Left kidney (tissue), 2 donors: ENCODE measurements around the gene BBIP1. TPM values are rescaled to one million over a fixed set of nuclear protein-coding genes. Genes with fewer than 3 reads are reported as not detected.

Experiments used
- DNase-seq: peaks from one replicate; pipeline ENCODE4 v3.0.0-alpha.2; 2013
- polyA plus RNA-seq: library from polyadenylated mRNA; unstranded; fragments of 120-200 nt; gene quantifications from one replicate; pipeline ENCODE4 v1.2.1, GENCODE V29; 2013; ENCODE audit not compliant: insufficient read length

BBIP1 gene
- polyA plus RNA-seq, 1 donor: 69.0 TPM

DNA sequence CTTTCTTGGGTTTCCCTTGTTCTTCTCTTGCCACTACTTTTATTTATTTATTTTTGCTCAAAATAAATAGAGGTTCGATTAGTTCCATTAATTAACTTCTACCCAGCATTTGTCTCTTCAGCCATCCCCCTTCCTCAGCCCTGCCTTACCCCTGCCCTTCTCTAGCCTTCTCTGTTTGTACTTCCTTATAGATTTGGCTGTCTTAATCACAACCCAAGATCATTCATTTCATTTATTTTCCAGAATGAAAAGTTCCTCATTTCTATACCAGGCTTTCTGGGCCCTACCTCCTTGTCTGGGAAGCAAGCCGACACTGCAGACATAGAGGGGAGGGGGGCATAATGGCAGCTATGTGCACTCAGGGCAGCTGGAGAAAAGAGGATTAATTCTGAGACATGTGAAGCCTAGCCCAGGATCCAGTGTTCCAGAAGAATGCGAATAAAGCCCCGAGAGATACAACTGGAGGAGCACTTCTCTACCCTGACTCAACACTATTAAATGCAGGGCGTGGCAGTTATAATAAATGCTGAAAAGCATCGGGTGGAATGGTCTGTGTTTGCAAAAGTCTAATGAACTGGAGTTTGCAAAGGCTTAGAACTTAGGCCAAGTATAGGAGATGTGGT is 53.7 kb downstream of the BBIP1 start:
- DNase-seq: no peak

DNA sequence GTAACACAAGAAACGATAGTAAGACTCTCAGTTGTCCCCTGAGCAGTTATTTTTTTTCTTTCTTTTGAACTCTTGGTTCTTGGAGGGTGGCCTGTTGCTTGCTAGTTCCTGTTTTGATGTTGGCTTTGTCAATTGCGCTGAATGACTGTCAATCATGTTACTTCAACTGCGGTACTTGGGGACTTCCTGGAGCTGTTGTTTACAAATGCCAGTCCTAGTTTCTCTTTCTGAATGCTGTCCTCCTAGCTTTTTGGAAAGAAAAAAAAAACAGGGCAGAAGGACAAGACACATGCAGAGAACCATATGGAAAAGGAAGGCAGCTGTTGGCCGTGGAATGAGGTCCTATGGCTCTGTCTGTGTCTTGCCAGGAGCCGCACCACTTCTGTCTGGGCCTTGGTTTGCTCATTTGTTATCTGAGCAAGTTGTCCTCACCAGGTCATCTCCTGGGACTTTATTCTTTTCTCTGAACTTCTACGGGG is 54.3 kb downstream of the BBIP1 start:
- DNase-seq: no peak

DNA sequence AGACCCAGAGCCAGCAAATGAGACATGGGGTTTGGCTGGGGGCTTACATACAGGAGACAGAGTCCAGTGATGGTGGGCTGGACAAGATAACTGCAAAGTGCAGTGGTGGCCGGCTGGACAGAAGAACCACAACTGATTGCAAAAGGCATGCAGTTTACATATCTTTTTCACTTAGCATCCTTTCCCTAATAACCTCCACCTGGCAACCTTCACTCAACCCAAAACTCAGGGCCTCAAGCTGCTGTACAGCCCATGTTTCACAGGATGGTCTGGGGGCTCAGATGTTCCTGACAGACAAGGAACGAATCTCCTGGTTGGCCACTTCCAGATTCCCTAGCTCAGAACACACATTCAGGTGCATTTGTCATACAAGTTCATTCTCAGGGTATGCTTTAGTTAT is 55.0 kb downstream of the BBIP1 start:
- no peak for DNase-seq

DNA sequence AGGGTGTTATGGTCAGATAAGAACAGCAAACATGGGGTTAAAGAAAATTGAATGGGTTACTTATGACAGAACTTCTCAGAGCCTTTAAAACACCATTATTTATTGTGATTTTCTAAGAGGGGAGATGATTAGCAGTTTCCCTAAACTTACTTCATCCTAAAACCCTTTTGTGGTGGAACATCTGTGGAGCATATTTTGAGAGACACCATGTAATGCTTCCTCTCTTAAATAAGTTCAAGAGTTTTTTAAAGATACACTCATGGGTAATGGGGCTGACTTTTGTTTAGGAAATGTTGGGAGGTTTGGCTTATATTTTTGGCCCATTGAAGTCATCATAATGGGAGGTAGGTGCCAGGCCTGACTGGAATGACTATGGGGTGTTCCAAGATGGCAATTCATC is 55.6 kb downstream of the BBIP1 start:
- no peak for DNase-seq

DNA sequence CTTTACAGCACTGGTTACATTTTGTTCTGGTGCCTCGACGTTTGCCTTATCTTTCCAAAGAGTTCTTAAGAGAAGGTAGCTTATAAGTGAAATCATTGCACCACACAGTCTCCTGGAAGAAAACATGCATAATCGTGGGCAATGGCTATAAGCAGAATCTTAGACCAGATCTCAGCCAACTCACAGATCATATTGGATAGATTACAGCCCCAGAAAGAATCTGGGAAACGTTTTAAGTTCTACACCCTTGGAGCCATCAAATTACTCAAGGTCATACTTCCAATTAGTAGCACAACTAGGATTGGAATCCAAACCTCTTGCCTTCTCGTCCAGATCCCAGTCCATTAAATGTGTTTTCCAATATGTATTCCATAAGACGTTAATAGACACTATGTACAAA is 56.0 kb downstream of the BBIP1 start:
- DNase-seq: no peak

DNA sequence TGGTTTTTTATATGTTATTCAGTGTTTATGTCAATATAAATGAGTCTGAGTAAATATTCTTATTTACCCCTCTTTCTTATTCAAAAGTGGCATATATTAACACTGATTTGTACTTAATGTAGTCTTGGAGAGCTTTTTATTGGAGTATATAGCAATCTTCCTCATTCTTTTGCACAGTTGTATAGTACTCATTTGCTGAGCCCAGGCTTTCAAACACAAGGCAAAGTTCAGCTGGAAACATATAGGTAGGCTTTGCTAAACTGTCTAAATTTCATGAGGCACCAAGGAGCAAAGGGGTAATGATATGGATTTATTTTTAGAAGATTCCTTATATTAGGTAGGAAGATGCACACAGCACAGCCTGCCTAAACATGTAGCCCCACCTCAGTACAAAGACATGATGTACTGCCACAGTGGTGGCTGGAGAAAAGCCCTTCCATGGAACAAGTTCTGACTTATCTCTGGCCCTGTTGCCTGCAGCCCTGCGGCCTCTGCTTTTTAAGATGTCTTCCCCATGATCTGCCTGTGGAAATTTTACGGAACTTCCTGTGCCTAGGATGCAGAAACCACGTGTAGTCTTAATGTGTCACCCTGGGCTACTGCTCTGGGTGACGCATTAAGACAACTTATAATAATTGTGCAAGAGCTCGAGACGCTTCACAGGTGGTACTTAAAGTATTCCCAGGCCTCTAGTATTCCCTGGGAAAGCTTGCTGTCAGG is 56.9 kb downstream of the BBIP1 start:
- DNase-seq: no peak

DNA sequence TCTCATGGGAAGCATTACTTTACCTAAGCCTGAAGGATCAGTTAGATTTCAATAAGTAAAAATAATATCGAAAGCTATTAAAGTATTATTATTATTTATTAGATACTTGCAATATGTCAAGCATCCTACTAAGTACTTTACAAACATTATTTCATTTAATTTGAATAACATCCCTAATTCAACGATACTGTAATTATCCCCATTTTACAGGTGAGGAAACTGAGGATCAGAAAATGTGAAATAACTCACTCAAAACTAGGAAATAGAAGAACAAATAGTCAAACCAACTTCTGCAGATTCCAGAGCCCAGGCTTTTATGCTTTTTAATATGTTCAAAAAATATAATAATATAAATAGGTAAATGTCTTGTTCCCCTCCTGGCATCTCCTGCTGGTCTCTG is 57.5 kb downstream of the BBIP1 start:
- no peak for DNase-seq

DNA sequence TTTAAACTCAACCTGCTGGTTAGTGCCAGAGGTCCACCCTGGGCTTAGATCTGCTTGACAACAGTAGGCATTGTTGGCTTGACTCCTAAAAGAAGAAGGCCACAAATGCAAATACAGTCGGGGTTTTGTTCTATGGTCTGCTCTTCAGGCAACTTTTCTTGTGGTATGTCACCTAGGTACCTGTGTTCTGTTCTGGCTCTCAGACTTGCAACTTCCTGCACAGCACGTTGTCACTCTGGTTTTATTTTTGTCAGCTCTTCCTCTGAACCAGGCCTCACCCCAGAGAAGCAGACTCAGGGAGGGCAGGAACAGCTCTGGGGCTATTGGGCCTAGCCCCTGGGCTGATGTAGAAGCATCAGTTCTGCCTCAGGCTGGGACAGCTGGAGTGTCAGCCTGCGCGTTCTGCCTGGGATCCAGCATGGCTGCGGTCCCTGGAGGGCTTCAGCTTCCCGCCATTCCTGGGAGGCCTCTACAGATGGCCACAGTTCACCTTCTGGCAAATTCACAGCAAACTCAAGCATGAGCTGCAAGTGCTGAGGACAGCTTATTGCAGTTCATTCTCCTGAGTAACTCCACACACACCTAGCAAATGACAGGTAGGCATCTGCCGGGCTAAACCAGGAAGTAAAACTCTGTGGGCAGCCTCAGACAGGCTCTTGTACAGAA is 58.3 kb downstream of the BBIP1 start:
- DNase-seq: no peak

DNA sequence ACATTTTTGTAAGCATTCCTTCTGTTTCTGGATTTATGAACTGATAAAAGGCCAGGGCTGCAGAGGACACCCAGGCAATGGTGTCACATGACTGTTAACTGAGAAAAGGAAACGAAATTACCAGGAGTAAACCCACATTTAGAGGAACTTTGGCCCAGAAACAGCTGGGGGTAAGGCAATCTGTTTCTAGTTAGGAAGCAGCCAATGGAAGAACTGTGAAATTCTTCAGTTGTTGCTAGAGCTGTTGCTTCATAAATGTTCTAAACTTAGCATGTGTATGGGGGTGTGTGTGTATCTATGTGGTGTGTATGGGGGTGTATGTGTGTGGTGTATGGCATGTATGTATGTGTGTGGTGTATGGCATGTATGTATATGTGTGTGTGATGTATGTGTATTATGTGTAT is 59.0 kb downstream of the BBIP1 start:
- DNase-seq: no peak

DNA sequence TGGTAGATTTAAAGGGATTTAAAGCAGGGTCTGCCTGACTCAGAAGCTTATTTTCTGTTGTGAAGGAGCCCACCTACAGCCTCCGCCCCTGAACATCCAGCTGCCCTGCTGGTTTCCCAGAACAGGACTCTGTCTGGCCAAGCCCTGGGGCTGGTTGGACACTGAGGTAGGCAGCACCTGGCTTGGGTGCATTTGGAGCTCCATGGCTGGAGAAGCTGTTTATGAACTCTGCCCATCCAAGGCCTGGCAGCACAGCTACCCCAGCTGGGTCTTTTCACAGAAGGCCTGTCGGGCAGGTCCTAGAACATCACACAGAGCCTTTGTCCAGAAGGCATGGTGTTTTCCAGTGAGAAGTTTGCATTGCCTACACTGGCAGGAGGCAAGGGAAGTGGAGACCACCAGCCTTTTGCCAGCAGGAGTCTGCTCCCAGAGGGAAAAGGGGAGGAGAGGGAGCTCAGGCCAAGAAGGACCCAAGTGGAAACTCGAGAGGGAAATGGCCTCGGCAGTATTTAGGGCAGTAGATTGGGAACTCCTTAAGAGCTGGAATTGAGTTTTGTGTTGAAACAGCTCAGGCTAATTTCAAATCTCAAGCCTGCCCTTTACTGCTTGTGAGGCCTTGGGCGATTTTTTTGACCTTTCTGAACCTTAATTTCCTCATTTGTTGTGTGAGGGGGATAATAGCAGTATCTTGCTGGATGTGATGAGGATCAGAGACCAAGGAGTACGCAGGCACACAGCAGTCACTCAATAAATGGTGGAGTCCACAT is 59.6 kb downstream of the BBIP1 start:
- no peak for DNase-seq

DNA sequence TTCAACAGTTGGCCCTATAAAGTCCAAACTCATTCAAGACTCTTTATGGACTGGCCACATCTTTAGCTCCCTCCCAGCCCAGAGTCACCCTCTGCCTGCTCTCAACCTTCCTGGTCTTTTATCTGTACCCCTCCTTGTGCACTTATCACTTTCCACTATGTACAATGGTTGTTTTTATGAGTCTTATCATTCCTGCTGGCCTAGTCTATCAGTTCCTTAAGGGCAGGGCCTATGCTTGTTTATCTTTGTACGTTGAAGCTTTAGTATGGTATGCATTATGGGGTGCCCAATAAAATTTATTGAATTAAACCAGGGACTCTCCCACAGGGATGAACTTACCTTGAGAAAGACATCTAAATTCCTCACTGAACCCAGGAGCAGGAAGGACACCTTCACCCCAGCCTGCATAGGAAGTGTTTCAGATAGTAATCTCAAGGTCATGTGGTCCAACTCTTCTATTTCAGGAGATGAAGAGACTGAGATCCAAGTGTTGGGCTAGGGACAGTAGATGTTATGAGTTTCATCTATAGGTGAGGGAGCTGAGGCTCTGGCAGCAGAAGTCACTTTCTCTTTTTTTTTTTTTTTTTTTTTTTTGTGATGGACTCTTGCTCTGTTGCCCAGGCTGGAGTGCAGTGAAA is 60.6 kb downstream of the BBIP1 start:
- no peak for DNase-seq

DNA sequence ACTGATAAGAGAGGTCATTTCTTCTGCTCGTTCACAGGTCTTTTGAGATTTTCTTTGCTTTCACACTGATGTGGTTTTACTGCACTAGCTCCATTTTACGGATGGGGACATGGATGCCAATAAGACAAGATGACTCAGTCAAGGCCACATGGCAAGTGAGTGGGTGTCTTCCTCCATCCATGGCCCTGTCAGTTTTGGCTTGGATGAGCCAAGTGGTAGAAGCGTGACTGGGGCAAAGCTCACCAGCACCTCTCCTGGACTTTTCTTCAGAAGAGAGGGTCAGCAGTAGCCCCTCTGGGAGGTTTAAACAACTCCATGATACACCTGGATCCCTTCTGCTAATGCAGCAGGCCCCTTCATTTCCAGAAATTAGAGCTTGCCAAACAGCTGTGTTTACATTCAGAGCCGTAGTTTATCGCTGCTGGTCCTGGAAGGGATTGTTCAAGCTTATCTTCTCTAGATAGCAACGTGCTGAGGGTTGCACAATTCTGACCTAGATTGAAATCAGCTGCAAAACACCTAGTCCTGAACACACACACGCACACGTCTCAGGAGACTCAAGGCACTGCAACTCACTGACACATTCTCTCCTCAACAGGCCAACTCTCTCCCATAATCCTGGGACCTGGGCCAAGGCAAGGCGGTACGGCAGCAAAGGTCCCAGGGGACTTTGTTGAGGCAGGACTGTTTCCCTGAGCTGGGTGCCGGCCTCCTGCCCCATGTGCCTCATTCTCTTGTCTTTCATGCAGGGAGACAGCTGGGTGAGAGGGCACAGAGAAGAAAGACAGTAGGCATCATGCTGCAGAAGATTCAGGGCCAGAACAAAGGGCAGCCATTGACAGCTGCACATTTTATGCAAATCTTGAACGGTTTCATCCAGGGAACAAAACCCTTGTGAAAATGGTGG is 61.5 kb downstream of the BBIP1 start:
- DNase-seq: no peak

DNA sequence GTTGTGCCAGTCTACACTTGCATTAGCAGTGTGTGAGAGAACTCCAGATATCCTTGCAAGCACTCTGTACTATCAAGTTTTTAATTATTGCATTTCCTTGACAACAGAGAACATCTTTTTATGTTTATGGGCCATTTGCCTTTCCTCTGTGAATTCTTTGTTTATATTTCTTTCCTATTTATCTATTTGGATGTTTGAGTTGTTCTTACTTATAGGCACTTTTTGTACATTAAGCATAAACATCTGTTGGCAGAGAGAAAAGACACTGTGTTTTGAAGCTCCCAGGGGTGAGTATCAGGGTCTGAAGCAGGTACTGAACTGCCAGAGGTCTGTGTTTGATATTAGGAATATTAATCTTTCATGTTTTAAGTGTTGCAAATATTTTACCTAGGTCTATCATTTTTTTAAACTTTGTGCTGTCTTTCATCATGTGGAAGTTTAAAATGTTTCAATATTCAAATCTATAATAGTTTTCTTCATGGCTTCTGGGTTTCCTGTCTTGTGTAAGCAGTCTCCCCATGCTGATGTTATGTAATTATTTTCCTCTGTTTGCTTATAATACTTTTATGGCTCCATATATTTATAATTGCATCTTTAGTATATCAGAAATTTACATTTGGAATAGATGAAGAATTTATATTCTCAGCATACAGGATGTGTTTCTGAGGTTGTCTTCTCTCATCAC is 64.9 kb downstream of the BBIP1 start:
- DNase-seq: no peak

DNA sequence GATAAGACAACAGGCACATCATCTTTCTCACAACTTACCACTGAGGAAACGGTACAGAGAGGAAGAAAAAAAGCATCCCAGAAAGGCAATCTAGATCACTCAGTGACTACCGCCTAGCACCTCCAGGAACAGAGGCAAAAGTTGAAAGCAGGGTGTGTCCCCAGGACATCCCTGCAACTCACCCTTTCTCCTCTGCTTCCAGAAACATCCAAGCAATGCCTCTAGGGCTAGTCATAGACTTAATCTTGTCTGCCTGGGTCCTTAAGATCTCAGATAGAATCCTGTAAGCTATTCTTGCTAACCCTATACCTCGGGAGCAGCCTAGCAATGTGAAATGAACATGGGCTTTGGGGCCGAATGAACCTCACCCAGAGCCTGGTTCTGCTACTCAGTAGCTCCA is 66.0 kb downstream of the BBIP1 start:
- DNase-seq: no peak

DNA sequence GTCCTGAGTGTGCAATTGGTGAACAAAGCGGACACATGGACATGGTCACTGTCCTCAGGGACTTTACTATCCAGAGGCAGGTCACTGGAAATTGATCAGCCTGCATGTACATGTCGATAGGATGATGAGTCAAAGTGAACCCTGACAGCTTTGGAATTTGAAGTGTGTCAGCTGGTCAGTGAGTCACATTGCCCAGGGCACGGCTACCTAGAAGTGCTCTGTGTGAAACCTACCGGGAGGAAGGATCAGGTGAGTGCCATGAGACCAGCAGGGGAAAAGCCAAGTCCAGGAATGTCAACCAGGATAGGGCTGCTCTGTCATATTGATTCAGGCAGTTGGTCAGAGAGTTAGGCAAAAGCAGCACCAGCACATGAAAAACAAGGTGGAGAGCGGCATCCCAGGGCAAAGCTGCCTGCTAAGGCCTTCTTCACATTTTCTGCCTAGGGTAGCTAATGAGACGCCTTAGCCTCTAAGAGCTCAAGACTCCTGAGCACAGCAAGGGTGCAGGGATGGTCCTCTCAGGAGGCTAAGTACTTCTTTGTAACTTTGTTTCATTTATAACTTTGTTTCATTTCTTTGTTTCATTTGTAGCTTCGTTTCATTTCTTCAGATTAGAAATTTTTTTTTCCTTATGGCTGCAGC is 66.6 kb downstream of the BBIP1 start:
- DNase-seq: no peak

DNA sequence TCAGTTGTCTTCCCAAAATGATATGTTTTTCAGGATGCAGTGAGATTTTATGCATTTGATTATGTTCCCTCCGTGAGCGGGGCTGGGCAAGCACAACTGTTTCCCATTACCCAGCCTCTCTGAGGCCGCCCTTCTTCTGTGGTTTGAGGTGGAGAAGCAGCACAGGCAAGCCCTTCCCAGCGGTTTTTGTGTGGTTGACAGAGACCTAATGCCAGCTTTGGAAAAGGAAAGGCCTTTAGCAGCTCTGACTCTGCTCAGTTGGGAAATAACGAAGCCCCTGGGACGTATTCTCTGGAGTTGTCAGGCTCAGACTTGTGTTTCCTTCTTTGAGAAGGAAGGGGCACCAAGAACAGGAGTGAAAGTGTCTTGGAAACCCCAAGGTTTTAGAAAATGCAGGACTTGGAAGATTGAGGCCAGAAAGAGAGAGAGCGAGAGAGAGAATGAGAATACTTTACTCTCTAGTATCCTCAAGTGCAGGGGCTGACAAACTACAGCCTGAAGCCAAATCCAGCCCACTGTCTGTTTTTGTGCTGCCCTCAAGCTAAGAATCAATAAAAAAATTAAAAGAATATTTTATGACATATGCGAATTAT is 67.9 kb downstream of the BBIP1 start:
- DNase-seq: no peak

DNA sequence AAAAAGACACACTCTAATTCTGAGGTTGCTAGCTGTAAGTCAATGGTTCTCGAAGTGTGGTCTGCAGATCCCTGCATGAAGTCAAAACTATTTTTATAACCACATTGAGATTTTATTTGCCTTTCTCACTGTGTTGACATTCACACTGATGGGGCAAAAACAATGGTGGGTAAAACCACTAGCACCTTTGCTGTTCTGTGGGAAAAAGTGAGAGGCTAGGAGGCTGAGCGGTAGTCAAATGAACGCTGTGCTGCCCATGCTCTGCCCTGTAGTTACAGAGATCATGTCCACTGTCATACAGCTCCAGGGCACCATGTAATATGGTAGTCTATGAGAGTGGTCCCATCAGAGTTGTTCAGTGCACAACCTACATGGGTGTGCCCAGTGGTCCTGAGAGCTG is 68.9 kb downstream of the BBIP1 start:
- DNase-seq: no peak
